Activated CD4-positive, alpha-beta memory T cell treated with anti-CD3 and anti-CD28 coated beads, Interleukin-2, amount 10 ng/mL, durations not matched to agents 7 days and 5 days (primary cell): ENCODE data around the gene LFNG. TPM values are rescaled to one million over a fixed set of nuclear protein-coding genes. Genes with fewer than 3 reads are reported as not detected.
A peak's percentile ranks its signal among the peaks of the same experiment; 100 is the strongest.

Source experiments
- CTCF ChIA-PET: fragments of 350-600 bp; sonication (Branson Sonifier 250); formaldehyde crosslinking; loops from one replicate; lab custom pipeline; 2021; ENCODE audit warnings: antibody characterized with exemption, inconsistent platforms; lab: Charles Lee
- POLR2A ChIA-PET: fragments of 350-600 bp; sonication (Branson Sonifier 250); formaldehyde crosslinking; loops from one replicate; lab custom pipeline; 2021; ENCODE audit warnings: antibody characterized with exemption; lab: Charles Lee
- DNase-seq: peaks from one replicate; pipeline ENCODE4 v3.0.0-alpha.2; 2020
- H3K27ac Mint-ChIP-seq: one replicate; pipeline ENCODE4 v1.8.0; 2021; ENCODE audit warnings: mild to moderate bottlenecking, mixed read lengths
- H3K27me3 Mint-ChIP-seq: one replicate; pipeline ENCODE4 v1.8.0; 2021; ENCODE audit warnings: mixed read lengths
- H3K36me3 Mint-ChIP-seq: one replicate; pipeline ENCODE4 v1.8.0; 2021; ENCODE audit warnings: low read depth, mixed read lengths
- H3K4me1 Mint-ChIP-seq: one replicate; pipeline ENCODE4 v1.8.0; 2021; ENCODE audit warnings: mixed read lengths
- H3K4me3 Mint-ChIP-seq: one replicate; pipeline ENCODE4 v1.8.0; 2021; ENCODE audit warnings: mild to moderate bottlenecking, mixed read lengths
- H3K9me3 Mint-ChIP-seq: one replicate; pipeline ENCODE4 v1.8.0; 2021; ENCODE audit warnings: mixed read lengths
- total RNA-seq, 2 experiments: library from RNA; stranded (reverse); gene quantifications; one replicate each; pipeline ENCODE4 v1.2.3, GENCODE V29; 2021

Gene LFNG
- total RNA-seq, 2 experiments from 2014 or later: 105 to 109 TPM

DNA sequence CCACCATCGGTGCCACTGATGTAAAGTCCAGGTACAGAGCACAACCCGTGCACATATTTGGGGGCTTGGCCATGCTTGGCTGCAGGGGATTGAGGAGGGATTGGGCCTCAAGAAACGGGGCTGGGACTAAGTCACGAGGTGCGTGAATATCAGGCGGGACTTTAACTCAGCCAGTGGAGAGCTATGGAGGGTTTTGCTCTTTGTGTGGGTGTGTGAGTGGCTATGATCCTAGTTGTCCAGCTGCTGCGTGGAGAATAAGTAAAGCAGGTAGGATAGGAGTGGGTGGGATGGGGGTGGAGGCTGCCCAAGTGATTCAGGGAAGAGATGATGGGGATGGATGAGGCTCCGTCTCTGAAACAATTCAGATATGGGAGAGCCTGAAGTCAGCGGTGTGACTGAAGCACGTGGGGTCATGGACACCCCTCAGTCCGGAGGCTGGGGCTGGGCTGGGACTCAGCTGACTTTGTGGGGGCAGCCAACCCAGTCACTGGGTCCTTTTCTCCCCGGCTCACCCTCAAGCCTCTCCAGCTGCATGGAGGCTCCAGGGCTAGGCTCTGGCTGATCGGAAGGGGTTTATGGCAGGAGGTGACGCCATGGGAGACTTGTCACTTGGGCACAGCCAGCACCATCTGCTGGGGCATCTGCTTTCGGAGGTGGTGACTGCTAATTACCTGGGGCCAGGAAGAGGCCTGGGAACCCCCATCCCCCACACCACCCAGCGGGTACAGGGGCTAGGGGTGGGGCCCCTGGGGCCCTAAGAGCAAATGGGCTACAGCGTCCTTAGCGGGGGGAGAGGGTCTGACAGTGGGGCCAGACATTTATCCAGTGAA, 1.7 kb upstream of the LFNG start:
- Mint-ChIP-seq H3K4me3 (peak overlapping the region; percentile 58), H3K36me3 (peaks cover 22% of the 10 kb centered on the region), H3K9me3 (no peaks in the 10 kb centered on the region), H3K27me3 (peaks cover 10% of the 10 kb centered on the region), H3K4me1 (peaks cover 23% of the 10 kb centered on the region), H3K27ac (no peak overlapping the region)
- POLR2A ChIA-PET: interaction anchor here (2.2 to 6.6 kb wide), 2 partner anchors 8 to 10 kb away, joined by 7 to 80 read pairs; no protein-coding TSS in a partner anchor
- CTCF ChIA-PET: no interaction called here
- DNase-seq: no peak

DNA sequence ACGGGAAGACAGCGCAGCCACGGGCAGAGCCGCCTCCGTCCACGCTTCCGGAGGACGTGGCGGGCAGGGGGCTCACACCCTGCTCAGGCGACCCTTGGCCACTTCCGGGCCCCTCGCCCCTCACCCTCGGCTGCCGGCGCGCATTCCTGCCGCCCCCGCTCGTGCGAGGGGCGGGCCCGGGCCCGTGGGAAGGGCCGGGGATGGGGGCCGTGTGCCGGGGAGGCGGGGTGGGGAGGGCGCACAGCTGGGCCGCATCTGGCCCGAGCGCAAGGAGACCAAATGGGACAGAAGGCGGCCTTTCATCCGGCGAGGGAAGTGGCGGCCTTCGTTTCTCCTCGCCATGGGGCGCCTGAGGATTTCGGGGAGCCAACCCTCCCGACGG, 846 bp upstream of the LFNG start:
- peak overlapping the region; percentile 69 for H3K4me3 Mint-ChIP-seq
- peaks cover 26% of the 10 kb centered on the region for H3K36me3 Mint-ChIP-seq
- no peaks in the 10 kb centered on the region for H3K9me3 Mint-ChIP-seq
- peaks cover 10% of the 10 kb centered on the region for H3K27me3 Mint-ChIP-seq
- H3K27ac Mint-ChIP-seq: peak overlapping the region; percentile 61
- CTCF ChIA-PET: no interaction called here
- peaks cover 25% of the 10 kb centered on the region for H3K4me1 Mint-ChIP-seq
- POLR2A ChIA-PET: interaction anchor here (0.9 to 6.6 kb wide), 3 partner anchors 9 to 11 kb away, joined by 5 to 80 read pairs (median 7); no protein-coding TSS in a partner anchor
- no peak for DNase-seq

DNA sequence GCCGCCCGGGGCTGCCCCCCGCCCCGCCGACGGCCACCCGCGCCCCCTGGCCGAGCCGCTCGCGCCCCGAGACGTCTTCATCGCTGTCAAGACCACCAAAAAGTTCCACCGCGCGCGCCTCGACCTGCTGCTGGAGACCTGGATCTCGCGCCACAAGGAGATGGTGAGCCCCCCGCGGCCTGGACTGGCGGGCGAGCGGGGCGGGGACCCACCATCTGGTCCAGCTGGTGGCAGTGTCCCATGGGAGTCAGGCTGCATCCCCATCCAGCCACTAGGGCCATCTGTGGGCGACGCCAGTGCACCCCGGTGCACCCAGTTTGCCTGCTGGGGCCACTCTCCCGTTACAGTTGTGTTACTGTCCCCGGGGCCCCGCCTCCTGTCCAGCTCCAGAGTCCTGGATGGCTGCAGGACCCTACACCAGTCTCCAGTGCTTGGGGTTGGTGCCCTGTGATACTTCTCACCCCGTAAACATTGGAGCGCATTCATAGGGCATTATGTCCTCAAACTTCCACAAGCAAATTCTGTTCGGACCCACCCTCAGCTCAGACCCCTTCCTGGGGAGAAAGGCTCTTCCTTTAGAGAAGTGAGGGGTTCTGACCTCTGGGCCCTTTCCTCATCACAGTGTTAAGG, 672 bp downstream of the LFNG start:
- ChIA-PET POLR2A (interaction anchor here (0.6 to 6.6 kb wide), 9 partner anchors 10 to 166 kb away, joined by 3 to 80 read pairs (median 4); no protein-coding TSS in a partner anchor), CTCF (interaction anchor here (1.0 to 1.7 kb wide), 4 partner anchors 9 to 42 kb away, joined by 3 to 5 read pairs (median 3); no protein-coding TSS in a partner anchor)
- peak; percentile 59 for DNase-seq
- Mint-ChIP-seq H3K4me1 (peaks cover 31% of the 10 kb centered on the region), H3K36me3 (peaks cover 26% of the 10 kb centered on the region), H3K4me3 (peak overlapping the region; percentile 91), H3K9me3 (no peaks in the 10 kb centered on the region), H3K27ac (peak overlapping the region; percentile 84), H3K27me3 (peaks cover 10% of the 10 kb centered on the region)

DNA sequence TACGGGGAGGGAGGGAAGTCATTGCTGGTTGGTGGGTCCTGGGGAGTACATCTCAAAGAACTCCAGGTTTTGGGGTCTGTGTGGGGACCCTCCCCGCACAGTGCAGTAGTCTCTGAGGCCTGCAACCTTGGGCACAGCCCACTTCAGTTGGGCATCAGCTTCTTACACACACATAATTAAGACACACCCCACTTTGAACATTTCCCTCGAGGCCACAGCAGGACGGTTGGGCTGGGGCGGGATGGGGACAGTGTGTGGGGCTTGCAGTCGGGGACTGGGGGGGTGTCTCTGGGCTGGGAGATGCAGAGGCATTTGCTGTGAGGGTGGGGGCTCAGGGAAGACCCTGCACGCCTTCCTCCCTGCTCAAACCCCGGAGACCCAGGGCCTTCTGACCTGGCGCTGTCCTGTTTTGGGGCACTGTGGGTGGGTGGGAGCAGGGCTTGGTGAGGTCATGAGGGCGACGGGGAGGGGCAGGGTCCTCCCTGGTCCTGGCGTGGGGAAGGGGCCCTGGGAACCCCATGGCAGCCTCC, 1.3 kb downstream of the LFNG start:
- Mint-ChIP-seq H3K36me3 (peaks cover 30% of the 10 kb centered on the region), H3K4me3 (peak overlapping the region; percentile 91), H3K4me1 (peaks cover 34% of the 10 kb centered on the region), H3K9me3 (no peaks in the 10 kb centered on the region), H3K27ac (peak overlapping the region; percentile 84), H3K27me3 (peaks cover 10% of the 10 kb centered on the region)
- POLR2A ChIA-PET: interaction anchor here (0.6 to 6.6 kb wide), 10 partner anchors 9 to 167 kb away, joined by 3 to 80 read pairs (median 4); partner anchors contain the start of gene IQCE
- peak; percentile 40 for DNase-seq
- CTCF ChIA-PET: interaction anchor here (1.0 to 1.7 kb wide), 4 partner anchors 9 to 43 kb away, joined by 3 to 5 read pairs (median 3); no protein-coding TSS in a partner anchor

DNA sequence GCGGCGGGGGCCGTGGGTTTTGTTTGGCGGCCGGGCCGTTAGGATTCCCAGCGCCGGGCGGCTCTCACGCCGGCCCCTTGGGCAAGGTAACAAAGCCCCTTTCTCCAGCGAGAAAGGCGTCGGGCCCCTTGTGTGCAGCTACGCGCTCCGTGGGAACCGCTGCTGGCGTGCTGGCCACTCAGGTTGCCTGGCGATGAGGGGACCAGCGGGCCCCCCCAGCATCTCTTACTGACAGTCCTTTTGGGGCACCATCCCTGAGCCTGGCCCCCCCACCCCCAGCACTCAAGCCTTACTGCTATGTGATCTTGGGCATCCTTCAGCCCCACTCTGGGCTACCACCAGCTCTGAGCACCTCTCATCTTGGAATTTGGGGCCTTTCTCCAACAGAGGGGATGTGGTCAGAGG, 1.8 kb downstream of the LFNG start:
- ChIA-PET CTCF (interaction anchor here (1.0 to 1.8 kb wide), 5 partner anchors 8 to 188 kb away, joined by 3 to 6 read pairs (median 3); no protein-coding TSS in a partner anchor), POLR2A (interaction anchor here (2.7 to 6.6 kb wide), 4 partner anchors 9 to 38 kb away, joined by 10 to 80 read pairs (median 20); partner anchors contain the start of gene IQCE)
- H3K27me3 Mint-ChIP-seq: peaks cover 9% of the 10 kb centered on the region
- peaks cover 39% of the 10 kb centered on the region for H3K4me1 Mint-ChIP-seq
- H3K36me3 Mint-ChIP-seq: peaks cover 35% of the 10 kb centered on the region
- peak overlapping the region; percentile 87 for H3K27ac Mint-ChIP-seq
- H3K9me3 Mint-ChIP-seq: no peaks in the 10 kb centered on the region
- peak; percentile 46 for DNase-seq
- H3K4me3 Mint-ChIP-seq: peak overlapping the region; percentile 91

DNA sequence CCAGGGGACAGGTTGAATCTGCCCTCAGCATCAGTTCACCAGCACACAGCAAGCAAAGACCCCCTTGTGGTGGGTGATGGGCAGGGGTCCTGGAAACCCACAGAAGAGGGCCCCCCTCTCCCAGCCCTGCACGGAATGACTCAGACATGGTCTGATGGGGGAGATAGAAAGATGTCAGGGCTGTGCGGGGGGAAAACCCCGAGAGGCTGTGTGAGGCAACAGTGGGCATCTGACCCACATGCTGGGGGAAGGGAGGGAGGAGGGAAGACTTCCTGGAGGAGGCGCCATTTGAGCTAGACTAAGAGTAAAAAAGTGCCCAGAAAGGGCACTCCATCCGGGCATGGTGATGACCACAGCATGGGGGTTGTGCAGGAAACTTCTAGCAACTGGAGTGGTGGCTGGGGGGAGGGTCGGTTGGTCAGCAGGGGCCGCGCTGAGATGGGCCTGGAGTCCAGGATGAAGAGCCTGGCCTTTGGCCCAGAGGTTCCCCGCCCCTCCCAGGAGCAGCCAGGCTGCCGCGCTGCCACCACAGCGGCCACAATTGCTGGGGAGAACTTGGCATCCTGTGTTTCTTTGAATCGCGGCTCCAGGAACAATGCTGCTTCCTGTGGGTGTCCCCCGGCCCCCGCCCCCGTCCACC, 2.5 kb downstream of the LFNG start:
- POLR2A ChIA-PET: interaction anchor here (1.0 to 6.6 kb wide), 5 partner anchors 8 to 117 kb away, joined by 3 to 80 read pairs (median 10); partner anchors contain the start of gene IQCE
- peak overlapping the region; percentile 87 for H3K27ac Mint-ChIP-seq
- H3K4me3 Mint-ChIP-seq: peak overlapping the region; percentile 91
- DNase-seq: peak; percentile 86
- peaks cover 39% of the 10 kb centered on the region for H3K36me3 Mint-ChIP-seq
- peaks cover 46% of the 10 kb centered on the region for H3K4me1 Mint-ChIP-seq
- peaks cover 7% of the 10 kb centered on the region for H3K27me3 Mint-ChIP-seq
- CTCF ChIA-PET: interaction anchor here (1.3 to 1.8 kb wide), 2 partner anchors 11 to 188 kb away, joined by 4 to 6 read pairs; no protein-coding TSS in a partner anchor
- no peaks in the 10 kb centered on the region for H3K9me3 Mint-ChIP-seq

DNA sequence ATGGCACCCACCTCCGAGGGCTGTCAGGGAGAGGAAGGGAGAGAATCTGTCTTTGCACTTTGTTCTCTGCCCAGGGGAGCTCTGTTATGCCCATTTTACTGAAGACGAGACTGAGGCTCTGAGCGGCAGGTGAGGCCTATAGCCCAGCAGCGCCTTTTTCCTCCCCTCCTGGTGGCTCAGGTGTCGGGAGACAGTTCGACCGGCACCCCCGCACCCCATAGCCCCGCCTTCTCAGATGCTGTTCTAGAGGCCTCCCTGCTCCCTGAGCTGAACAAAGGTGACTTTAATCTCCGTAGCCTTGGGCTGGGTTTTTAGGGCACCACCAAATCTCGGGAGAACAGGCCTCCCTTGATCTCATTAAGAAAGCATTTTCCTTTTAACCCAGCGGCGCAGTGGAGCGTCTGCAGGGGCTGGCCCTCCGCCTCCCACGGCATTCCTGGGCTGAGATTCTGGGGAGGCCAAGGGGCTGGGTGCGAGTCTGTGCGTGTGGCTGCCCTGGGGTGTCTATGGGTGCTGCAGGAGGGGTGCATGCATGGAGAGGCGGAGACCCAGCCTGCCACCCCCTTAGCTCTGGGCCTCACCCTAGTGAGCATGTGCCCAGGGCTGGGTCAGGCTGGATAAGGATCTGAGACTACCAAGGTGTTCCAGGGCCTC, 3.3 kb downstream of the LFNG start:
- Mint-ChIP-seq H3K9me3 (no peaks in the 10 kb centered on the region), H3K4me3 (peak overlapping the region; percentile 91), H3K36me3 (peaks cover 47% of the 10 kb centered on the region), H3K27ac (peak overlapping the region; percentile 87), H3K27me3 (peaks cover under 1% of the 10 kb centered on the region), H3K4me1 (peaks cover 50% of the 10 kb centered on the region)
- POLR2A ChIA-PET: interaction anchor here (0.5 to 6.6 kb wide), 6 partner anchors 7 to 331 kb away, joined by 3 to 80 read pairs (median 10); partner anchors contain the start of gene IQCE
- CTCF ChIA-PET: interaction anchor here (1.3 to 1.8 kb wide), 2 partner anchors 12 to 187 kb away, joined by 4 to 6 read pairs; no protein-coding TSS in a partner anchor
- peak; percentile 51 for DNase-seq

DNA sequence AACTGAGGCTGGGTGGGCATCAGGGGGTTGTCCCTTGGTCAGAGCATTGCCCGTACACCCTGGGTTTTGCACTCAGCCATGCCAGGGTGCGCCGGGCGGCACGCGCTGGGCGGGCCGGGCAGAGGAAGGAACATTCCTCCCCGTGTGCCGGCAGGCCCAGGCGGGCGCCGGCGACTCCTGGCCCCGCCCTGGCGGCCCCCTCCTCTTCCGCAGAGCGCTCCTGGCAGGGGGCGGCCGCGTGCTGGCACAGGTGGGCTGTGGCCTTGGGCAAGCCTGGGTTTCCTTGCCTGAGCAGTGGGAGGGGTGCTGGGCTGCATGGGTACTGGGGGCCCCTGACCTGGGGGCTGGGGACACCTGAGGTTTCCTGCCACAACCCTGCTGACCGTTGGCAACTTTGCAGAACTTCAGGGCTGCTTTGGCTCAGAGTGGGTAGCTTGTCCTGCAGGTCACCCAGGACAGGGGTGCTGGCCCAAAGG, 3.9 kb downstream of the LFNG start:
- DNase-seq: no peak
- H3K4me3 Mint-ChIP-seq: peak overlapping the region; percentile 91
- peak overlapping the region; percentile 87 for H3K27ac Mint-ChIP-seq
- H3K4me1 Mint-ChIP-seq: peaks cover 50% of the 10 kb centered on the region
- ChIA-PET POLR2A (interaction anchor here (0.5 to 6.6 kb wide), 4 partner anchors 14 to 331 kb away, joined by 3 to 80 read pairs (median 6); partner anchors contain the start of gene IQCE), CTCF (interaction anchor here (1.8 kb wide), 1 partner anchor 186 kb away, joined by 6 read pairs; no protein-coding TSS in a partner anchor)
- peaks cover 53% of the 10 kb centered on the region for H3K36me3 Mint-ChIP-seq
- no peaks in the 10 kb centered on the region for H3K9me3 Mint-ChIP-seq
- H3K27me3 Mint-ChIP-seq: no peaks in the 10 kb centered on the region

DNA sequence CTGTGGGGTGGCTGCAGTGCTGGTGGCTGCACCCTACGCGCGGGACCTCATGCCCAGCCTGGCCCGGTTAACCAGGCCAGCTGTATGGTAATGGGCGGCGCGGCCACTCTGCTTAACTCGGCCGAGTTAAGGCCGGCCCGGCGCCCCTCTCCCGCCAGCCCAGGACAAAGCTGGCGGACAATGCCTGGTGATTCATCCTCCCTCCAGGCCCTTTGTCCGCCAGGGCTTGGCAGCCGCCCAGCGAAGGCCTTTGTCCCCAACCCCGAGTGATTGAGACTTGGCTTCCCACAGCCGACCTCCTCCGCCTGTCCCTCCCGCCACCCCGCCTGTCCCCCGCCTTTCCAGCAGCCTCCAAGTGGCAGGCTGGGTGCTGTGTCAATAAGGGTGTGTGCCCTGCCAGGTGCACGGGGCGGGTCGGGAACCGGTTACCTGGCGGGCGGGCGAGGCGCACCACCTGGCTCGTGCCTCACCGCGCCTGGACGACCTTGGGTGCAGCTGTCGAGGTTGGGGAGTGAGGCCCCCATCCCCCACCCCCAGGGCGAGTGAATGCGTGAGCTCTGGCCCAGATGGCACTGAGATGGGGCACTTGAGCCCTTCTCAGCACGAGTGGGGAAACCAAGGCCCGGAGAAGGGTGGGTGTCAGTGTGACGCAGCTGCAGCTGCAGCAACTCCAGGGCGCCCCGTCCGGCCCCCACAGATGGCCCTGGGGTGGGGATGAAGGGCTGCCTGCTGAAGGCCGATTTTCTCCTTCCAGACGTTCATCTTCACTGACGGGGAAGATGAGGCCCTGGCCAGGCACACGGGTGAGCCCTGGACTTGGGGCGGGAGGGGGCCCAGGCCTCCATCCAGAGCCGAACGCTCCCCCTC, 4.6 kb downstream of the LFNG start:
- H3K9me3 Mint-ChIP-seq: no peaks in the 10 kb centered on the region
- H3K36me3 Mint-ChIP-seq: peaks cover 55% of the 10 kb centered on the region
- H3K4me3 Mint-ChIP-seq: peak overlapping the region; percentile 91
- H3K27ac Mint-ChIP-seq: no peak overlapping the region
- no peak for DNase-seq
- peaks cover 54% of the 10 kb centered on the region for H3K4me1 Mint-ChIP-seq
- POLR2A ChIA-PET: interaction anchor here (0.8 to 6.6 kb wide), 2 partner anchors 14 to 23 kb away, joined by 3 to 80 read pairs; no protein-coding TSS in a partner anchor
- no peaks in the 10 kb centered on the region for H3K27me3 Mint-ChIP-seq
- CTCF ChIA-PET: no interaction called here

DNA sequence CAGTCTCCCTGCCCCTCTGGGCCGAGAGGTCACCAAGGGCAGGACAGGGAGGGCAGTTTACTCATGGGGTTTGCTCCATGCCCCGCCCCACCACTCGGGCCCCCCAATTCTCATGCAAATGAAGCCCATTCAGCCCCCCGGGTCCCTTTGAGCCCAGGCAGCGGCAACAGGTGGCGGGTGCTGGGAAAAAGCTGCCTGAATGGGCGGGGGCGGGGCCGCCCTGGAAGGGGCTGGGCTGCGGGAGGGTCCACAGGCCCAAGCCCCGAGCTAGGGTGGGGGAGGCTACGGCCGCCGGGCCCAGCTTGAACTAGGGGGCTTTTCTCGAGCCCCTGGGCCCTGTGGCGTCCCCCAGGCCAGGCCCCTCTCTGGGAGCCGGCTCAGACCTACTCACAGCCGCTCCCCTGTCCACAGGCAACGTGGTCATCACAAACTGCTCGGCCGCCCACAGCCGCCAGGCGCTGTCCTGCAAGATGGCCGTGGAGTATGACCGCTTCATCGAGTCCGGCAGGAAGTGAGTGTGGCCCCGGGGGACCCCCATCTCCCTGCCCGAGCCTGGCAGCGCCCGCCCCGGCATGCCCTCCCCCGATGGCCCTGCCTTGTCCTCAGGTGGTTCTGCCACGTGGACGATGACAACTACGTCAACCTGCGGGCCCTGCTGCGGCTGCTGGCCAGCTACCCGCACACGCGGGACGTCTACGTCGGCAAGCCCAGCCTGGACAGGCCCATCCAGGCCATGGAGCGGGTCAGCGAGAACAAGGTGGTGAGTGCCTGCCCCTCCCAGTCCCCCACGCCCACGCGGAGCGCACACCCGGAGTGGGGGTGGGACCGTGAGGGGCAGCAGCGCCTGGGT, 5.5 kb downstream of the LFNG start:
- H3K36me3 Mint-ChIP-seq: peaks cover 56% of the 10 kb centered on the region
- CTCF ChIA-PET: no interaction called here
- H3K4me1 Mint-ChIP-seq: peaks cover 62% of the 10 kb centered on the region

More for the DNA sequence above, 5.5 kb downstream of the LFNG start:
- Mint-ChIP-seq H3K27me3 (no peaks in the 10 kb centered on the region), H3K27ac (no peak overlapping the region), H3K4me3 (no peak overlapping the region), H3K9me3 (no peaks in the 10 kb centered on the region)
- POLR2A ChIA-PET: interaction anchor here (6.6 kb wide), 1 partner anchor 15 kb away, joined by 80 read pairs; no protein-coding TSS in a partner anchor
- DNase-seq: no peak
